Central memory CD4-positive, alpha-beta T cell (primary cell): ENCODE measurements around the gene SORCS2.

Experiments used
- DNase-seq: peaks from one replicate; pipeline ENCODE4 v3.0.0; 2022

Gene SORCS2

DNA sequence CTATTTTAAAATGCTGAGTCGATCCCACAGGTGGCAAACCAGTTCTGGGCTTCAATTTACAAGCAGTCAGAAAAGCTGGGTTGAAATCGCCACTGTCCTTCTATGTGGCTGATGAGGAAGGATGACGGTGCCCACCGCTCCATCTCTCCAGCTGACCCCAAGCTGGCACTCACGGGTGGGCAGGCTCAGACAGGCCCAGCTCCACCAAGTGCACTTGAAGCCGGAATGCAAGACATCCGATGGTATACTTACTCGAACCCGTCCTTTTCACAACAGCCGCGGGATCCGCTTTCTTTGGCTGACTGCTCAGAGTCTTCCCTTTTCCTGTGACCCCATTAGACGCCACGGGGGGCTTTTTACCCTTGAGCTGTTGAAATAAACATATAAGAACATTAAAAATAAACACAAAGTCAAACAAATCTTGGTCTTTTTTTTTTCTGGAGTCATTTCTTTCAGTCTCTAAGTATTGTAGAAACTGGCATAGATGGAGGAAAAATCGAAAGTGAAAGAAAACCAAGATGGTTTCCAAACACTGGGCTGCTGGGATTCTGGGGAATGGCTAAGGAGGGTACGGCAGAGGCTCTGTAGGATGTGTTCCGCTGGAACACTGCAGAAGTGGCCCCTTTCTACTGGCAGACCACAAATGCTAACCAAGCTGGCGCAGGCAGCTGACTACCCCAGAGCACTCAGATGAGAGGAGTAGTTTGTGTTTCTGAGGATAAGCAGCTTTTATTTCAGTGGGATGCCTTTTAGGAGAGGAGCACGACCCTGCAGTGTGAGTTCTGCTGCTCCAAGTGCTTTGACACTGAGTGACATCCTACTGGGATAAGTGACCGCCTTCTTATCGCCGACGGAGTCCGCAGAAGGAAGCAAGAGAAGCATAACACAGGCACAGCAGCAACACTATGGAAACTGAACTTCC is 586.4 kb downstream of the SORCS2 start:
- no peak for DNase-seq

- no peak for DNase-seq
These were observed 587.1 kb downstream of the SORCS2 start for GRCh38 chr4:7779432-7779768.

DNA sequence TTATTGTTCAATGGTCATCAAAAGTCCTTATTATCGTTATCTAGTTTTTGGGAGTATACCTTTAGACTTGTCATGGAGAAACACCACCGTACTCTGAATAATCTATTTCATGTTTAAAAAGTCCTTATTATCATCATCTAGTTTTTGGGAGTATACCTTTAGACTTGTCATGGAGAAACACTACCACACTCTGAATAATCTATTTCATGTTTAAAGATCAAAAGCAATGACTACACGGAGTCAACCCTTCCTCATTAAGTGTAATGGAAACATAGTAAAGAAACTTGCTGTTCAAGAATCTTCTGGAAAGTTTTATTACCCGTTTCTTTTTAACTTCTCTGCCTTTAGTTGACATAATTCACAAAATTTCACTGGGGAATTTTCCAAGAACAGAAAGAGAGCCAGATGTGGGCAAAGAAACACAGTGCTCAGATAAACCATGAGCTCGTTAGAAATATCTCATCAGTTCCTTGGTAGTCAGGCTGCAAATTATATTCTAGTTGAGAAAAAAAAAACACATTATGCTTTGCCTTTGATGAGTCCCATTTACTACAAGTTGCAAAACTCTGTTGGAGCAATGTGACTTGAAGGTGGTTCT is 588.5 kb downstream of the SORCS2 start:
- no peak for DNase-seq

DNA sequence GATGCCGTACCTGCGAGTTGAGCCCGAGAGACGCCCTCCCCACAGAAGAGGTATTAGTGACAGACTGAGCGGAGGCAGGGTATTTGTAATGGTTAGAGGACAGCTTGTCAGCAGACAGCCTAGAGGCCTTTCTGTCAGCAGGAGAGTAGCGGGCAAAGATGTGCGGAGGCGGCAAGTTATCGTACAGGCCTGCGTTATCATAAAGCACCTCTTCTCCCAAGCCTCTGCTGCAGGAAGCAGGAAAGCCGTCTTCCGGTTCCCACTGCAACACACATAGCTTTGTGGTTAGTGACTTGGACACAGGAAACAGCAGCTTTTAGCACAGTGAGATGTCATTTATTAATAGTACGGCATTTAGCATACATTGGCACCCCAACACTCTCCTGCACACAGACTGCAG is 589.0 kb downstream of the SORCS2 start:
- no peak for DNase-seq

GRCh38 chr4:7781993-7782392 is 589.7 kb downstream of the SORCS2 start:
- no peak for DNase-seq

DNA sequence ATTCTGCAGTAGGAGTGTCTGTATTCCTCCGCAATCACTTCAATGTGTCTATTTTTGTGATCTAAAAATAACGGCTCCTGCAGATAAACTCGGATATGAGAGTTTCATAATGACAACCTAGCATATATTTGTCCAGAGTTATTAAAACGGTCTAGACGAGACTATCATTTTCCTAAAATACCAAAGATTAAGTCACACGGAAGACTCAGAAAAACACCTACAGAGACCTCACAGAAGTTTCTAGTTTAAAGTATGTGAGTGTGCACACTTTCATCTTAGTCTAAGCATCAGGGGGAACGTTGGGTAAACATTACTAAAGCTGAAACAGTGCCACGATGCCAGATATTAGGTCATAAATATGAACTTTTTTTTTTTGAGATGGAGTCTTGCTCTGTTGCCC is 590.4 kb downstream of the SORCS2 start:
- no peak for DNase-seq

- no peak for DNase-seq
These were observed 591.2 kb downstream of the SORCS2 start for GRCh38 chr4:7783541-7783940.

- no peak for DNase-seq
These were observed 592.0 kb downstream of the SORCS2 start for GRCh38 chr4:7784131-7784870.

DNA sequence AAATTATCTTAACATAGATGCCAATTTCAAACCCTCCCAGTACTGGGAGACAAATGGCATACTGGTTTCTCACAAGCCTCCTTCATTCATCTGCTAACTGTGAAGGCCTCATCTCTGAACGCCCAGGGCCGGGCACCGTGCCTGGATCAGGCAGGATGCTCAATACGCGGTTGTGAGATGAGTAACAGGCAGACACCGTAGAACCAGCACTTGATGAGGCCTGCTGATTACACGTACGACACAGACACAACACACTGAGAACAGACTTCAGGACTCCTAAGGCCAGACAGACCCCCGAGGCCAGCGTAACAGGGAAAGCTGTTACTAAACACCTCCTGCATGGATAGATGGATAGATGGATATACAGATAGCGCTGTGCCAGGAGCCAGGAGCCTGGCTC is 592.7 kb downstream of the SORCS2 start:
- DNase-seq: no peak

DNA sequence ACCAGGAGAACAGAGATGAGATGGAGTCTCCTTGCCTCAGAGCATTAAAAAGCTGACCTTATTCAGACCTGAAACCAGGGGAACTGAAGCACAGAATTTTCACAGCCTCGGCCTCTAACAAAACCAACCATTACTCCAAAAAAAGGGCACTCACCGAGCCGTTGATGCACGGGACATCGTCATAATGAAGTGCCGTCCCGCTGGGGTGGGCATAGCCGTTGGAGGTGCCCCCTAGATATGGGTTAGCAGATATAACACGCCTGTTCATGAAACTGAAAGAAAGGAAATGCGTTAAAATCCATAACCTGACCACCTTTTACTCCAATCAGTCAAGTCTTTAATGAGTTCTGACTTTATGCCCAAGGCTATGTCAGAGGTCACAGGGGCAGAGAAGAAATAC is 593.7 kb downstream of the SORCS2 start:
- DNase-seq: no peak

GRCh38 chr4:7786517-7786916 is 594.2 kb downstream of the SORCS2 start:
- no peak for DNase-seq

DNA sequence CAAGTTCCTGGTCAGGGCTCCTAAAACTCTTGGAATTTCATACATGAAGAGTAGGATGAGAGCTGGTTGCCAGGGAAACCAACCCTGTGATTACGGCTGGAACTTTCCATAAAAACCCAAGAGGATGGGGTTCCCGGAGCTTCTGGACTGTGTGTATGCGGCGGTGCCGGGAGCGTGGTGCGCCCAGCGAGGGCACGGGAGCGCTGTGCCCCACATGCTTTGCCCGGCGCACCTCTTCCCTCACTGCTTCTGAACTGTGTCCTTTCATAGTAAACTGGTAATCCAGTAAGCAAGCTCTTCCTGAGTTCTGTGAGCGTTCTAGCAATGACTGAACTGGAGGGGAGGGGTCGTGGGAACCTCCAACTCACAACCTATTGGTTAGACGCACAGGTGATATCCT is 594.7 kb downstream of the SORCS2 start:
- DNase-seq: no peak

DNA sequence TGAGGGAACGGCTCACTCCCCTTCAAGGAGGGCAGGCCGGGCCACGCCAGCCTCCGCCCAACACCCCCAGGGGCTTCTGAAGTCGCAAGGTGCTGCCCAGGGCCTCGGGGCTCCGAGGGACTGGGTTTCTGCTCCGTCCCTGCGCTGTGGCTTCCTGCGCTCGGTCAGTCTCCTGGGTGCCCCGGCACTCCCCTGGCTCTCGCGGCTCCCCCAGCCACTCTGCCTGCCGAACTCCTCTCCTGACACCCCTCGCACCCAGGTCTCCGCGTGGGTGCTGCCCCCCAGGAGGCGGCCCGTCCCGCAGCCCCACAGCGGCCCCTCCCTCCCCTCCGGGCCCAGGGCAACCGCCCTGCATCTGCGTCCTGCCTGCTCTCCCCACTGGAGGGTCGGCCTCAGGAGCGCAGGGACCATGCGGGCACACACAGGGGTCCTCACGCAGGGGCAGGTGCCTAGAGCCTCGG is 595.4 kb downstream of the SORCS2 start:
- no peak for DNase-seq

DNA sequence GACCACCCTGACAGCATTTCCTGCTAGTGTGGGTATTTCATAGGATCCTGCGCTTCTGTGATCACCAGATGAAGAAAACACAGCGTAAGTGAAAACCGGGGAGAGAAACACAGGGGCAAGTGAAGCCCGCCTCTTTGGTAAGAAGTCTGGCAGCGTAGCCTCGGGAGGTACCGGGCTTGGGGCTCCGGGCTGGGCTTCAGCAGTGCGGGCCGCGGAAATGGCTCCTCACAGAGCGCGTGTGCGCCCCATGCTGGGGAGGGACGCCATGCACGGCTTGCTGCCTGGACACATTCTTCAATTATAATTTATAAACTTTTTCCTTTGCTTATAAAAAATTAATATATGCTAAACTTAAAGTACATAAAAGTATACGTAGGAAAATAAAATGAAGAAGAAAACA is 595.9 kb downstream of the SORCS2 start:
- DNase-seq: no peak

DNA sequence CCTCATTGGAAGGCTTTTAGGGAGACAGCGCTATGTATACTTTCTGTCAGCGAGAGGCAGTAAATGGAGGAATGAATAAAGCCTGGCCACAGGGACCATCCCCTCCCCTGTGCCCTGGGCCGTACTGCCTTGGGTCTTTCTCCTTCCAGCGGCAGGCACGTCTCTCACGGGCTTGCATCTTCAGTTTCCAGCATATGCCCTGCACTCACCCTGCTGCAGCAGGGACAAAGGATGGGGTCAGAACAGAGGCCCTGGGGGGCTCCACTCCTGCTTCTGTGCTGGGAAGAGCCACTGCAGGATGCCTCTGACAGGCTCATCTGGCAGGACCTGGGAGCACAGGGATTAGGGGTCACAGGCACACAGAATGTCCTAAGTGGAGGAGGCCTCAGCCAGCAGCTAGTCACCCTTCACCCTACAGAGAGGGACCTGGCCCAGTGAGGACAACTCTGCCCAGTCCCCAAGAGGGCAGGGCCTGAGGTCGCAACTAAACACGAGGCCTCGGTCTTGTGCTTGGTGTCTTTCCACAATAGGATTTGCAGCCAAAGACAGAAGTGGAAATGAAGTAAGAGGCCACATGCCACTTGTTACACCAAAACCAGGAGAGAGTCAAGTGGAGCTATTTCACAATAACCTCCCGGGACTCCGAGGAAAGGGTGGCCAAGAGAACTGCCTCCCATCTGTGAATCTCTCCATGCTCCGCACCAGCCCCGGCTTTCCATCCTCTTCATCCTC is 596.5 kb downstream of the SORCS2 start:
- no peak for DNase-seq

DNA sequence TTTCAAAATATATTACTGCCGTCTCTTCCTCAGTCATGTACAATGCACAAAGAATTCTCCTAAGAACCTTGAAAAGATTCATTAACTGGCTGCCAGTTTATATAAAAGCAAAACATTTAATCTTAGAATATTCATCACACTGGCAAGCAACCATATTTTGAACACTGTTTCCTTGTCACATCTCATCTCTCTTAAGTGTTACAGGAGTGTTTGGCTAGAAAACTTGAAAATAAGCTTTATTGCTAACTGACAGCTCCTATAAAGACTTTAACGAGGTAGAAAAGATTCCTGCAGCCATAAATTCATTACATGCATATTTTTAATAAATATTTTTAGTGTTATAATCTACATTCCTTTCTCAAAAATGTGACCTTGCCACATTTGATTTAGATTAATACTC is 597.7 kb downstream of the SORCS2 start:
- DNase-seq: no peak

- no peak for DNase-seq
These were observed 598.7 kb downstream of the SORCS2 start for GRCh38 chr4:7790999-7791398.
